HepG2 (cell line): ENCODE data around the gene HAT1. TPM values are rescaled to one million over a fixed set of nuclear protein-coding genes. Genes with fewer than 3 reads are reported as not detected.

Experiments used
- BHLHE40 ChIP-seq: IDR thresholded peaks from 2 replicates; pipeline ENCODE4 v1.6.1; 2011; ENCODE audit warnings: low read length, improper control_type of control experiment
- ERF ChIP-seq: IDR thresholded peaks from 2 replicates; pipeline ENCODE4 v1.6.1; 2018; ENCODE audit warnings: missing biosample characterization, missing genetic modification reagents
- FIP1L1 ChIP-seq: fragments of 200-400 bp; formaldehyde crosslinking; IDR thresholded peaks from 2 replicates; pipeline ENCODE4 v1.6.1; 2018; ENCODE audit warnings: low read depth, mild to moderate bottlenecking, low read length, moderate library complexity, borderline replicate concordance; ENCODE audit not compliant: insufficient read depth
- FOXA1 ChIP-seq, 2 experiments: fragments of 450-650 bp in 1 of 2; sonication (generic) in 1 of 2; formaldehyde crosslinking in 1 of 2; IDR thresholded peaks; 2 replicates each; pipeline versions ENCODE4 v1.4.0 to v1.6.1; 2016 to 2020; ENCODE audit warnings: missing genetic modification reagents in 1 of 2
- FOXM1 ChIP-seq: sonication (generic); formaldehyde crosslinking; IDR thresholded peaks from 2 replicates; pipeline ENCODE4 v1.5.0; 2020; ENCODE audit warnings: missing genetic modification reagents
- GTF2F1 ChIP-seq: fragments of 150-350 bp; IDR thresholded peaks from 2 replicates; pipeline ENCODE4 v1.6.1; 2014; ENCODE audit warnings: low read length
- HOXA9 ChIP-seq: sonication (generic); formaldehyde crosslinking; IDR thresholded peaks from 2 replicates; pipeline ENCODE4 v1.8.1; 2022; ENCODE audit warnings: missing genetic modification reagents, mild to moderate bottlenecking, moderate library complexity, borderline replicate concordance
- KAT8 ChIP-seq: IDR thresholded peaks from 2 replicates; pipeline ENCODE4 v1.6.1; 2016; ENCODE audit warnings: missing genetic modification reagents, missing compliant biosample characterization
- MYC ChIP-seq: sonication (generic); formaldehyde crosslinking; IDR thresholded peaks from 2 replicates; pipeline ENCODE4 v1.9.0; 2021; ENCODE audit warnings: missing genetic modification reagents, borderline replicate concordance
- PHF20 ChIP-seq: sonication (generic); formaldehyde crosslinking; IDR thresholded peaks from 2 replicates; pipeline ENCODE4 v1.5.0; 2020; ENCODE audit warnings: mild to moderate bottlenecking, missing genetic modification reagents
- POLR2AphosphoS5 ChIP-seq: IDR thresholded peaks from 2 replicates; pipeline ENCODE4 v1.6.1; 2012; ENCODE audit warnings: low read depth, low read length
- PRPF4 ChIP-seq: fragments of 200-400 bp; formaldehyde crosslinking; IDR thresholded peaks from 2 replicates; pipeline ENCODE4 v1.6.1; 2016; ENCODE audit warnings: low read length, low read depth; ENCODE audit not compliant: poor library complexity, severe bottlenecking
- RAD21 ChIP-seq: fragments of 450-650 bp; formaldehyde crosslinking; IDR thresholded peaks from 2 replicates; pipeline ENCODE4 v1.5.0; 2020; ENCODE audit warnings: mild to moderate bottlenecking
- RBAK ChIP-seq: sonication (generic); formaldehyde crosslinking; IDR thresholded peaks from 2 replicates; pipeline ENCODE4 v1.5.1; 2020; ENCODE audit warnings: mild to moderate bottlenecking, missing genetic modification reagents
- REPIN1 ChIP-seq: sonication (generic); formaldehyde crosslinking; IDR thresholded peaks from 2 replicates; pipeline ENCODE4 v1.8.0; 2022; ENCODE audit warnings: missing genetic modification reagents, low read depth, mild to moderate bottlenecking, borderline replicate concordance
- SCMH1 ChIP-seq: sonication (generic); formaldehyde crosslinking; IDR thresholded peaks from 2 replicates; pipeline ENCODE4 v1.9.0; 2021; ENCODE audit warnings: missing genetic modification reagents, mild to moderate bottlenecking, borderline replicate concordance
- STAT6 ChIP-seq: sonication (generic); formaldehyde crosslinking; IDR thresholded peaks from 2 replicates; pipeline ENCODE4 v1.4.0; 2020; ENCODE audit warnings: missing genetic modification reagents, mild to moderate bottlenecking, borderline replicate concordance
- TARDBP ChIP-seq: sonication (generic); formaldehyde crosslinking; IDR thresholded peaks from 2 replicates; pipeline ENCODE4 v1.8.0; 2022; ENCODE audit warnings: mild to moderate bottlenecking, missing genetic modification reagents
- TBX2 ChIP-seq: sonication (generic); formaldehyde crosslinking; IDR thresholded peaks from 2 replicates; pipeline ENCODE4 v1.5.0; 2020; ENCODE audit warnings: missing genetic modification reagents, mild to moderate bottlenecking, borderline replicate concordance
- TFDP2 ChIP-seq: sonication (generic); formaldehyde crosslinking; IDR thresholded peaks from 2 replicates; pipeline ENCODE4 v1.4.0; 2020; ENCODE audit warnings: missing genetic modification reagents
- TIGD3 ChIP-seq: sonication (generic); formaldehyde crosslinking; IDR thresholded peaks from 2 replicates; pipeline ENCODE4 v1.5.1; 2020; ENCODE audit warnings: mild to moderate bottlenecking, missing genetic modification reagents, borderline replicate concordance
- ZNF160 ChIP-seq: sonication (generic); formaldehyde crosslinking; IDR thresholded peaks from 2 replicates; pipeline ENCODE4 v1.8.0; 2022; ENCODE audit warnings: mild to moderate bottlenecking, inconsistent platforms, missing genetic modification reagents
- ZNF234 ChIP-seq: sonication (generic); formaldehyde crosslinking; conservative IDR thresholded peaks from 2 replicates; pipeline ENCODE4 v1.5.1; 2020; ENCODE audit warnings: mild to moderate bottlenecking, missing genetic modification reagents
- ZNF614 ChIP-seq: IDR thresholded peaks from 2 replicates; pipeline ENCODE4 v1.6.1; 2018; ENCODE audit warnings: missing biosample characterization, missing genetic modification reagents, inconsistent platforms, borderline replicate concordance
- ZNF670 ChIP-seq: sonication (generic); formaldehyde crosslinking; IDR thresholded peaks from 2 replicates; pipeline ENCODE4 v1.8.0; 2022; ENCODE audit warnings: mild to moderate bottlenecking, missing genetic modification reagents, borderline replicate concordance
- polyA plus RNA-seq, 8 experiments: library from polyadenylated mRNA; depleted of rRNA in 3 of 8; stranded (reverse) in 7 of 8; unstranded in 1 of 8; fragments of >200 nt; fragmentation: Illumina TruSeq in 4 of 8; extraction: Trizol in 4 of 8; gene quantifications; 2 replicates each; pipeline versions ENCODE4 v1.2.1 to v1.2.3, GENCODE V29; 2011 to 2016; ENCODE audit warnings: low read depth in 4 of 8, missing spikeins in 1 of 8, mixed read lengths in 1 of 8; ENCODE audit not compliant: insufficient read depth in 1 of 8
- total RNA-seq, 5 experiments: library from RNA; depleted of rRNA; stranded (reverse); fragments of >200 nt; fragmentation: Illumina TruSeq; extraction: Trizol; gene quantifications; 2 replicates each; pipeline ENCODE4 v1.2.3, GENCODE V29; 2016; ENCODE audit warnings: low read depth in 1 of 5

HAT1 gene
- total and polyA plus RNA-seq, 2 of the 13 experiments (the other 11 are each of a cell fraction or from before 2014, with no cell fraction given), result 45.4 to 119 TPM

GRCh38 chr2:171999604-172000469, 77.6 kb downstream of the HAT1 start, which contains the start of gene METAP1D (continued):
- TF ChIP-seq KAT8 (CRISPR knock-in tag), result peak; percentile 100
- TF ChIP-seq PHF20 (CRISPR knock-in tag), result peak; percentile 100
- TF ChIP-seq STAT6 (CRISPR knock-in tag), result peak; percentile 45; the same call in 1 of the 2 replicates
- TF ChIP-seq RBAK, result 0 out of 2 replicates have a peak, but pooled peaks have one; percentile 36
- no peak for TF ChIP-seq FOXM1 (CRISPR knock-in tag)
- peak; percentile 86; the same call in 1 of the 2 replicates for TF ChIP-seq HOXA9 (CRISPR knock-in tag)
- TF ChIP-seq POLR2AphosphoS5, result peak; percentile 89
- TF ChIP-seq FOXA1 (IDR thresholded peaks at IDR 0.05), result no peak
- TF ChIP-seq FOXA1 (CRISPR knock-in tag; IDR thresholded peaks at IDR 0.05), result peak; percentile 62
- peak; percentile 97 for TF ChIP-seq ERF (CRISPR knock-in tag)
- peak; percentile 90 for TF ChIP-seq BHLHE40
- TF ChIP-seq TIGD3 (CRISPR knock-in tag), result peak; percentile 87; the same call in 1 of the 2 replicates
- peak; percentile 89; the same call in 1 of the 2 replicates for TF ChIP-seq ZNF670
- TF ChIP-seq SCMH1, result no peak
- peak; percentile 89 for TF ChIP-seq RAD21 (CRISPR knock-in tag)
- peak; percentile 100 for TF ChIP-seq MYC
- TF ChIP-seq TARDBP (CRISPR knock-in tag), result peak; percentile 88
- no peak for TF ChIP-seq FIP1L1
- TF ChIP-seq ZNF160, result peak; percentile 96
- no peak for TF ChIP-seq PRPF4
- no peak for TF ChIP-seq ZNF234
- TF ChIP-seq TBX2 (CRISPR knock-in tag), result peak; percentile 95
- TF ChIP-seq TFDP2 (CRISPR knock-in tag), result peak; percentile 86
- TF ChIP-seq GTF2F1, result peak; percentile 52; the same call in 1 of the 2 replicates
- peak; percentile 96 for TF ChIP-seq REPIN1
- peak; percentile 96 for TF ChIP-seq ZNF614 (CRISPR knock-in tag)
